ENCODE results near the gene TMTC2. TPM values are rescaled to one million over a fixed set of nuclear protein-coding genes. Genes with fewer than 3 reads are reported as not detected.

The TMTC2 gene
- total RNA-seq, 2 experiments from 2014 or later: 2.5 to 3.1 TPM

GRCh38 chr12:83057436-83057835 lies 370.7 kb downstream of the TMTC2 start:
- ChIA-PET CTCF (no interaction called here), POLR2A (no interaction called here)
- H3K9me3 Mint-ChIP-seq: no peaks in the 10 kb centered on the region
- no peak overlapping the region for H3K4me3 Mint-ChIP-seq
- no peaks in the 10 kb centered on the region for H3K4me1 Mint-ChIP-seq (ENCODE audit: low read depth)
- no peaks in the 10 kb centered on the region for H3K36me3 Mint-ChIP-seq (ENCODE audit: low read depth)
- ATAC-seq (no peak), DNase-seq (no peak)
- TF ChIP-seq CTCF (IDR thresholded peaks at IDR 0.05): no peak
- no peak overlapping the region for H3K27ac Mint-ChIP-seq
- no peaks in the 10 kb centered on the region for H3K27me3 Mint-ChIP-seq
- intact Hi-C loops (cut with micrococcal nuclease): no loop called here

GRCh38 chr12:83059107-83059506 lies 372.4 kb downstream of the TMTC2 start:
- Mint-ChIP-seq H3K4me3 (no peak overlapping the region), H3K27ac (no peak overlapping the region), H3K4me1 (ENCODE audit: low read depth) (no peaks in the 10 kb centered on the region), H3K36me3 (ENCODE audit: low read depth) (no peaks in the 10 kb centered on the region), H3K9me3 (no peaks in the 10 kb centered on the region), H3K27me3 (no peaks in the 10 kb centered on the region)
- ATAC-seq: no peak
- intact Hi-C loops (cut with micrococcal nuclease): no loop called here
- DNase-seq: no peak
- TF ChIP-seq CTCF (IDR thresholded peaks at IDR 0.05): no peak
- CTCF ChIA-PET: no interaction called here
- POLR2A ChIA-PET: no interaction called here

GRCh38 chr12:83065562-83065961 lies 378.9 kb downstream of the TMTC2 start:
- no peaks in the 10 kb centered on the region for H3K36me3 Mint-ChIP-seq (ENCODE audit: low read depth)
- TF ChIP-seq CTCF (IDR thresholded peaks at IDR 0.05): no peak
- ATAC-seq (no peak), DNase-seq (no peak)
- peaks cover 4% of the 10 kb centered on the region for H3K9me3 Mint-ChIP-seq
- POLR2A ChIA-PET: no interaction called here
- H3K4me3 Mint-ChIP-seq: no peak overlapping the region
- no peak overlapping the region for H3K27ac Mint-ChIP-seq
- CTCF ChIA-PET: no interaction called here
- no peaks in the 10 kb centered on the region for H3K4me1 Mint-ChIP-seq (ENCODE audit: low read depth)
- no peaks in the 10 kb centered on the region for H3K27me3 Mint-ChIP-seq
- intact Hi-C loops (cut with micrococcal nuclease): no loop called here

- POLR2A ChIA-PET: no interaction called here
- Mint-ChIP-seq H3K27ac (no peak overlapping the region), H3K4me1 (ENCODE audit: low read depth) (no peaks in the 10 kb centered on the region), H3K4me3 (no peak overlapping the region), H3K9me3 (peaks cover 4% of the 10 kb centered on the region), H3K27me3 (no peaks in the 10 kb centered on the region), H3K36me3 (ENCODE audit: low read depth) (no peaks in the 10 kb centered on the region)
- intact Hi-C loops (cut with micrococcal nuclease): no loop called here
- CTCF ChIA-PET: interaction anchor here (1.1 kb wide), 1 partner anchor 382 kb away, joined by 3 read pairs; no protein-coding TSS in a partner anchor
- ATAC-seq (no peak), DNase-seq (no peak)
- TF ChIP-seq CTCF (IDR thresholded peaks at IDR 0.05): no peak
Observed at GRCh38 chr12:83067981-83068380, 381.3 kb downstream of the TMTC2 start.

- no peaks in the 10 kb centered on the region for H3K4me1 Mint-ChIP-seq (ENCODE audit: low read depth)
- H3K27me3 Mint-ChIP-seq: no peaks in the 10 kb centered on the region
- ChIA-PET POLR2A (no interaction called here), CTCF (no interaction called here)
- TF ChIP-seq CTCF (IDR thresholded peaks at IDR 0.05): no peak
- H3K27ac Mint-ChIP-seq: no peak overlapping the region
- DNase-seq: no peak
- peaks cover 6% of the 10 kb centered on the region for H3K9me3 Mint-ChIP-seq
- intact Hi-C loops (cut with micrococcal nuclease): no loop called here
- H3K36me3 Mint-ChIP-seq (ENCODE audit: low read depth): peaks cover 2% of the 10 kb centered on the region
- no peak for ATAC-seq
- no peak overlapping the region for H3K4me3 Mint-ChIP-seq
Observed at GRCh38 chr12:83074358-83074894, 387.7 kb downstream of the TMTC2 start.

All from activated CD8-positive, alpha-beta T cell treated with anti-CD3 and anti-CD28 coated beads for 36 hours (primary cell).